ENCODE results near the gene SLC52A1.
"Not testable (repeated sequence)": the region's sequence is repeated elsewhere in the genome, so short reads cannot be mapped to it uniquely, and the experiment has no call there.

SLC52A1 gene

GRCh38 chr17:5032865-5033264 lies 2.4 kb downstream of the SLC52A1 start:
- Histone ChIP-seq H3K27me3 (ENCODE audit: control insufficient read depth in 2 of 2, insufficient read depth in 2 of 2, low read length in 2 of 2) (no peaks in the 10 kb centered on the region), H3K4me1 (ENCODE audit: control insufficient read depth in 2 of 2, insufficient read depth in 2 of 2, low read length in 2 of 2) (peaks cover 4 to 6% of the 10 kb centered on the region in 2 donors), H3K9me3 (ENCODE audit: control insufficient read depth in 2 of 2, low read length in 2 of 2) (no peaks in the 10 kb centered on the region), H3K27ac (ENCODE audit: low read depth in 2 of 2, low read length in 2 of 2) (no peak overlapping the region), H3K36me3 (ENCODE audit: control insufficient read depth in 2 of 2, insufficient read depth in 2 of 2, low read length in 2 of 2) (no peaks in the 10 kb centered on the region), H3K9ac (ENCODE audit: low read depth in 1 of 2, low read length in 2 of 2) (no peak overlapping the region), H3K4me3 (ENCODE audit: low read length in 2 of 2) (no peak overlapping the region)

- Histone ChIP-seq H3K36me3 (ENCODE audit: control insufficient read depth in 2 of 2, insufficient read depth in 2 of 2, low read length in 2 of 2) (no peaks in the 10 kb centered on the region), H3K9ac (ENCODE audit: low read depth in 1 of 2, low read length in 2 of 2) (peak overlapping the region in 1 of 2 donors; percentile 47), H3K27ac (ENCODE audit: low read depth in 2 of 2, low read length in 2 of 2) (peak overlapping the region in 1 of 2 donors; percentile 68), H3K4me3 (ENCODE audit: low read length in 2 of 2) (peak overlapping the region; percentile 44 to 73), H3K27me3 (ENCODE audit: control insufficient read depth in 2 of 2, insufficient read depth in 2 of 2, low read length in 2 of 2) (no peaks in the 10 kb centered on the region), H3K9me3 (ENCODE audit: control insufficient read depth in 2 of 2, low read length in 2 of 2) (no peaks in the 10 kb centered on the region), H3K4me1 (ENCODE audit: control insufficient read depth in 2 of 2, insufficient read depth in 2 of 2, low read length in 2 of 2) (peaks cover 4 to 6% of the 10 kb centered on the region in 2 donors)
Observed at GRCh38 chr17:5031365-5032082, 3.7 kb downstream of the SLC52A1 start.

DNA sequence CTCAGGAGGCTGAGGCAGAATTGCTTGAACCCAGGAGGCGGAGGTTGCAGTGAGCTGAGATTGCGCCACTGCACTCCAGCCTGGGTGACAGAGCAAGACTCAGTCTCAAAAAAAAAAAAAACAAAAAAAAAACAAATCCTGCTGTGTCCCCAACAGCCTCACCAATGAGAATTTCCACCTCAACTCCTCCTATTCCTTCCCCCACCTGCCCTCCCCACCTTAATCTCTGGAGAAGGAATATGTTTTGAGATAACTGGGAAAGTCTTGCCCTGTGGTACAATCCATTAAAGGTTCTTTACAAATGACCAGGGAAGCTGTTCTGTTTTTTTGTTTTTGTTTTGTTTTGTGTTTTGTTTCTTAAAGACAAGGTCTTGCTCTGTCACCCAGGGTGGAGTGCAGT lies 5.1 kb downstream of the SLC52A1 start:
- H3K9ac ChIP-seq (ENCODE audit: low read depth in 1 of 2, low read length in 2 of 2); H3K27ac ChIP-seq (ENCODE audit: low read depth in 2 of 2, low read length in 2 of 2); H3K4me1 ChIP-seq (ENCODE audit: control insufficient read depth in 2 of 2, insufficient read depth in 2 of 2, low read length in 2 of 2); H3K4me3 ChIP-seq (ENCODE audit: low read length in 2 of 2); H3K9me3 ChIP-seq (ENCODE audit: control insufficient read depth in 2 of 2, low read length in 2 of 2); H3K27me3 ChIP-seq (ENCODE audit: control insufficient read depth in 2 of 2, insufficient read depth in 2 of 2, low read length in 2 of 2); H3K36me3 ChIP-seq (ENCODE audit: control insufficient read depth in 2 of 2, insufficient read depth in 2 of 2, low read length in 2 of 2): not testable (repeated sequence)

DNA sequence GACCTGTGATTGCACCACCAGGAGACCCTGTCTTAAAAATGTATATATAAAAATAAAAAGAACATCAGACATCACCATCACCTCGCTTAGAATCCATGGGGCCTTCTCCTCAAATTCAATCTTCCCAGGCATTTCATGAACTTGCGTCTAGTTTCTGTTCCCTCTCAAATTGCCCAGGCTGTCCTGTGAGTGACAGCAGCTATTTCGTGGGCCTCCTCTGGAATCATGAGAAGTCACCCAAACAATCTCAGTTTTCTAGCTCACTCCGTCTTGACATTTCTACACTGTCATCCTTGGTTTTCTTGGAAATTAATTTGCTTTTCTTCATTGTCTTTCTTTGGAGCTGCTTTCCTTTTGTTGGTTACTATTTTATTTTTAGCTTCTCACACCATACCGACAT lies 7.3 kb downstream of the SLC52A1 start:
- Histone ChIP-seq H3K27me3 (ENCODE audit: control insufficient read depth in 2 of 2, insufficient read depth in 2 of 2, low read length in 2 of 2) (no peaks in the 10 kb centered on the region), H3K9ac (ENCODE audit: low read depth in 1 of 2, low read length in 2 of 2) (no peak overlapping the region), H3K36me3 (ENCODE audit: control insufficient read depth in 2 of 2, insufficient read depth in 2 of 2, low read length in 2 of 2) (peaks cover 5 to 6% of the 10 kb centered on the region in 2 donors), H3K27ac (ENCODE audit: low read depth in 2 of 2, low read length in 2 of 2) (no peak overlapping the region), H3K4me3 (ENCODE audit: low read length in 2 of 2) (no peak overlapping the region), H3K4me1 (ENCODE audit: control insufficient read depth in 2 of 2, insufficient read depth in 2 of 2, low read length in 2 of 2) (peaks cover 4% of the 10 kb centered on the region in 2 donors), H3K9me3 (ENCODE audit: control insufficient read depth in 2 of 2, low read length in 2 of 2) (no peaks in the 10 kb centered on the region)

- no peaks in the 10 kb centered on the region for H3K9me3 ChIP-seq (ENCODE audit: control insufficient read depth in 2 of 2, low read length in 2 of 2)
- H3K27me3 ChIP-seq (ENCODE audit: control insufficient read depth in 2 of 2, insufficient read depth in 2 of 2, low read length in 2 of 2): no peaks in the 10 kb centered on the region
- no peak overlapping the region for H3K27ac ChIP-seq (ENCODE audit: low read depth in 2 of 2, low read length in 2 of 2)
- no peak overlapping the region for H3K4me3 ChIP-seq (ENCODE audit: low read length in 2 of 2)
- H3K9ac ChIP-seq (ENCODE audit: low read depth in 1 of 2, low read length in 2 of 2): no peak overlapping the region
- peaks cover 4% of the 10 kb centered on the region in 2 donors for H3K4me1 ChIP-seq (ENCODE audit: control insufficient read depth in 2 of 2, insufficient read depth in 2 of 2, low read length in 2 of 2)
- H3K36me3 ChIP-seq (ENCODE audit: control insufficient read depth in 2 of 2, insufficient read depth in 2 of 2, low read length in 2 of 2): peaks cover 8 to 11% of the 10 kb centered on the region in 2 donors
Observed at GRCh38 chr17:5027299-5027698, 7.9 kb downstream of the SLC52A1 start.

GRCh38 chr17:5024604-5025003 lies 10.6 kb downstream of the SLC52A1 start:
- H3K9me3 ChIP-seq (ENCODE audit: control insufficient read depth in 2 of 2, low read length in 2 of 2): no peaks in the 10 kb centered on the region
- peaks cover 16 to 35% of the 10 kb centered on the region in 2 donors for H3K36me3 ChIP-seq (ENCODE audit: control insufficient read depth in 2 of 2, insufficient read depth in 2 of 2, low read length in 2 of 2)
- no peaks in the 10 kb centered on the region for H3K4me1 ChIP-seq (ENCODE audit: control insufficient read depth in 2 of 2, insufficient read depth in 2 of 2, low read length in 2 of 2)
- H3K27ac ChIP-seq (ENCODE audit: low read depth in 2 of 2, low read length in 2 of 2): no peak overlapping the region
- H3K9ac ChIP-seq (ENCODE audit: low read depth in 1 of 2, low read length in 2 of 2): no peak overlapping the region
- H3K4me3 ChIP-seq (ENCODE audit: low read length in 2 of 2): no peak overlapping the region
- H3K27me3 ChIP-seq (ENCODE audit: control insufficient read depth in 2 of 2, insufficient read depth in 2 of 2, low read length in 2 of 2): no peaks in the 10 kb centered on the region

DNA sequence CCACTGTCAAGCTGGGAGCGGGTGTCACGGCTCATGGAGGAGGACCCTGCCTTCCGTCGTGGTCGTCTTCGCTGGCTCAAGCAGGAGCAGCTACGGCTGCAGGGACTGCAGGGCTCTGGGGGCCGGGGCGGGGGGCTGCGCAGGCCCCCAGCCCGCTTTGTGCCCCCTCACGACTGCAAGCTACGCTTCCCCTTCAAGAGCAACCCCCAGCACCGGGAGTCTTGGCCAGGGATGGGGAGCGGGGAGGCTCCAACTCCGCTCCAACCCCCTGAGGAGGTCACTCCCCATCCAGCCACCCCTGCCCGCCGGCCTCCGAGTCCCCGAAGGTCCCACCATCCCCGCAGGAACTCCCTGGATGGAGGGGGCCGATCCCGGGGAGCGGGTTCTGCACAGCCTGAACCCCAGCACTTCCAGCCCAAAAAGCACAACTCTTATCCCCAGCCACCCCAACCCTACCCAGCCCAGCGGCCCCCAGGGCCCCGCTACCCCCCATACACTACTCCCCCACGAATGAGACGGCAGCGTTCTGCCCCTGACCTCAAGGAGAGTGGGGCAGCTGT lies 11.6 kb downstream of the SLC52A1 start:
- Histone ChIP-seq H3K9ac (ENCODE audit: low read depth in 1 of 2, low read length in 2 of 2) (no peak overlapping the region), H3K36me3 (ENCODE audit: control insufficient read depth in 2 of 2, insufficient read depth in 2 of 2, low read length in 2 of 2) (peaks cover 22 to 43% of the 10 kb centered on the region in 2 donors), H3K9me3 (ENCODE audit: control insufficient read depth in 2 of 2, low read length in 2 of 2) (no peaks in the 10 kb centered on the region), H3K4me3 (ENCODE audit: low read length in 2 of 2) (no peak overlapping the region), H3K27me3 (ENCODE audit: control insufficient read depth in 2 of 2, insufficient read depth in 2 of 2, low read length in 2 of 2) (no peaks in the 10 kb centered on the region), H3K27ac (ENCODE audit: low read depth in 2 of 2, low read length in 2 of 2) (no peak overlapping the region), H3K4me1 (ENCODE audit: control insufficient read depth in 2 of 2, insufficient read depth in 2 of 2, low read length in 2 of 2) (no peaks in the 10 kb centered on the region)

GRCh38 chr17:5022171-5022711 lies 13.0 kb downstream of the SLC52A1 start:
- no peak overlapping the region for H3K9ac ChIP-seq (ENCODE audit: low read depth in 1 of 2, low read length in 2 of 2)
- no peak overlapping the region for H3K4me3 ChIP-seq (ENCODE audit: low read length in 2 of 2)
- no peaks in the 10 kb centered on the region for H3K9me3 ChIP-seq (ENCODE audit: control insufficient read depth in 2 of 2, low read length in 2 of 2)
- no peaks in the 10 kb centered on the region for H3K27me3 ChIP-seq (ENCODE audit: control insufficient read depth in 2 of 2, insufficient read depth in 2 of 2, low read length in 2 of 2)
- H3K36me3 ChIP-seq (ENCODE audit: control insufficient read depth in 2 of 2, insufficient read depth in 2 of 2, low read length in 2 of 2): peaks cover 22 to 50% of the 10 kb centered on the region in 2 donors
- no peak overlapping the region for H3K27ac ChIP-seq (ENCODE audit: low read depth in 2 of 2, low read length in 2 of 2)
- H3K4me1 ChIP-seq (ENCODE audit: control insufficient read depth in 2 of 2, insufficient read depth in 2 of 2, low read length in 2 of 2): no peaks in the 10 kb centered on the region

- H3K9me3 ChIP-seq (ENCODE audit: control insufficient read depth in 2 of 2, low read length in 2 of 2): no peaks in the 10 kb centered on the region
- H3K9ac ChIP-seq (ENCODE audit: low read depth in 1 of 2, low read length in 2 of 2): no peak overlapping the region
- H3K4me1 ChIP-seq (ENCODE audit: control insufficient read depth in 2 of 2, insufficient read depth in 2 of 2, low read length in 2 of 2): no peaks in the 10 kb centered on the region
- no peak overlapping the region for H3K27ac ChIP-seq (ENCODE audit: low read depth in 2 of 2, low read length in 2 of 2)
- H3K36me3 ChIP-seq (ENCODE audit: control insufficient read depth in 2 of 2, insufficient read depth in 2 of 2, low read length in 2 of 2): peaks cover 25 to 53% of the 10 kb centered on the region in 2 donors
- H3K4me3 ChIP-seq (ENCODE audit: low read length in 2 of 2): no peak overlapping the region
- no peaks in the 10 kb centered on the region for H3K27me3 ChIP-seq (ENCODE audit: control insufficient read depth in 2 of 2, insufficient read depth in 2 of 2, low read length in 2 of 2)
Observed at GRCh38 chr17:5020502-5021023, 14.7 kb downstream of the SLC52A1 start.

GRCh38 chr17:5019475-5019956 lies 15.7 kb downstream of the SLC52A1 start:
- no peak overlapping the region for H3K4me3 ChIP-seq (ENCODE audit: low read length in 2 of 2)
- H3K36me3 ChIP-seq (ENCODE audit: control insufficient read depth in 2 of 2, insufficient read depth in 2 of 2, low read length in 2 of 2): peaks cover 30 to 60% of the 10 kb centered on the region in 2 donors
- H3K27me3 ChIP-seq (ENCODE audit: control insufficient read depth in 2 of 2, insufficient read depth in 2 of 2, low read length in 2 of 2): no peaks in the 10 kb centered on the region
- H3K4me1 ChIP-seq (ENCODE audit: control insufficient read depth in 2 of 2, insufficient read depth in 2 of 2, low read length in 2 of 2): no peaks in the 10 kb centered on the region
- no peak overlapping the region for H3K9ac ChIP-seq (ENCODE audit: low read depth in 1 of 2, low read length in 2 of 2)
- no peaks in the 10 kb centered on the region for H3K9me3 ChIP-seq (ENCODE audit: control insufficient read depth in 2 of 2, low read length in 2 of 2)
- no peak overlapping the region for H3K27ac ChIP-seq (ENCODE audit: low read depth in 2 of 2, low read length in 2 of 2)

Data from mucosa of rectum (tissue), 2 donors.